ENCODE results near the gene ZNF554.
"Not testable (repeated sequence)": the region's sequence is repeated elsewhere in the genome, so short reads cannot be mapped to it uniquely, and the experiment has no call there.

ZNF554 gene

DNA sequence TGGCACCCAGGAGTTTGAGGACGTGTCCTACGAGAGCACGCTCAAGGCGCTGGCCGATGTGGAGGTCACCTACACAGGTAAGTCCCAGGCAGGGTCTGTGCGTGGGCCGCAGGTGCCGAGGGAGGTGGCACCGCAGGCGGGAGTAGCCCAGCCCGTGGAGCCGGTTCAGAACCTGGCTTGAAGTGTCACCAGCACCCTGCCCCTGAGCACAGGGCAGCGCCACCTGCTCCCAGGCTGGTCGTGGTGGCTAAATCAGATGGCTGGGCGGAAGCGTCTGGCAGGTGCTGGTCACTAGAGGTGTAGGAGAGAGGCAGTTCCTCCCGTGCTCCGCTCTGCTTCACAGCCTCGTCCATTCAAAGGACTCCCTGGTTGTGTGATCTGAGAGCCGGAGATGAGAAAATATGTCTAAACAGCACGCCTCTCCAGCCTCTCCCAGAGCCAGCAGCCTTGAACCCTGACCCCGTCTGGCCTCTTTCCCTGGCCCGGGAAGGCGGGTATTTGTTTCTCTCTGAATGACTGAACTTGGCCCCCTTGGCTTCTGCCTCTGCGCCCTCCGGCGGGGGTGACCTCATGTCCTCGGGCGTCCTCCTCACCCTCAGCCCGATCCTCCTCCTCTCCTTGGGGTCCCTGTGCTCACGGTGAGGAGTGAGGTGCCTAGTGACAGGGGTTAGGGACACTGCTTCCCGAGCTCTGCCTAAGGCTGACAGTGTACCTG is 29.0 kb upstream of the ZNF554 start:
- no peak for DNase-seq (ENCODE audit: low read depth, low spot score)

DNA sequence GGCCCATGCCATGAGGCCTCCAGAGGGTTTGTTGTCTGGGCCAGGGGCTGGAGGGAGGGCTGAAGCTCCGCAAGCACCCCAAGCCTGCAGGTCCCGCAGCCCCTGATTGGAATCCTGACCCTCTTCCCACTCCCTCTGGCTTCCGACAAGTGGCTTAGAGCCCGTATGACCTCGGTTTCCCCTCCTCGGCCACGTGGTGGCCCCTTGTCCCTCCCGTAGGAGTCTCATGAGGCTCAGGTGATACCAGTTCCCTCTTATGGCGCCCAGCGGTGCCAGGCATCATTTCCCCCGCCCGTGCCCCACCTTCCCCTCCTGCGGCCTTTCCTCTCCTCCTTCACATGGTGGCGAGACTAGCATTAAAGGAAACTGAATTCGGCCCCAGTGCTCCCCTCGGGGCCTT is 28.2 kb upstream of the ZNF554 start:
- no peak for DNase-seq (ENCODE audit: low read depth, low spot score)

DNA sequence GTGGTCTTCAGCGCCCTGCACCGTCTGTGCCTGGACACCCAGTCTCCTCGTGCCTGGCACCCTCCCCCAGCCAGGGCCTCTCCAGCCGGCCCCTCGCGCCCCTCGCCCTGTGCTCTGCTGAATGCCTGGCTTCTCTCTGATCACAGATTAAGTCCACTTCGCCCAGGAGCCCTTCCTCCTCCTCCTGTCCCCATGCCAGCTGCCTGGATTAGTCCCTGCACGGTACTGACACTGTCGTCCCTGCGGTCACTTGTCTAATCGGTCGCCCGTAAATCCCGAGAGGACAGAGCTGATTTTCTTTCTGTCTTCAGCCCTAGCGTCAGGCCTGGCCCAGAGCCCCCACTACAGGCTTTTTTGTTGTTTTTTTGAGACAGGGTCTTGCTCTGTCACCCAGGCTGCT is 27.8 kb upstream of the ZNF554 start:
- DNase-seq (ENCODE audit: low read depth, low spot score): no peak

DNA sequence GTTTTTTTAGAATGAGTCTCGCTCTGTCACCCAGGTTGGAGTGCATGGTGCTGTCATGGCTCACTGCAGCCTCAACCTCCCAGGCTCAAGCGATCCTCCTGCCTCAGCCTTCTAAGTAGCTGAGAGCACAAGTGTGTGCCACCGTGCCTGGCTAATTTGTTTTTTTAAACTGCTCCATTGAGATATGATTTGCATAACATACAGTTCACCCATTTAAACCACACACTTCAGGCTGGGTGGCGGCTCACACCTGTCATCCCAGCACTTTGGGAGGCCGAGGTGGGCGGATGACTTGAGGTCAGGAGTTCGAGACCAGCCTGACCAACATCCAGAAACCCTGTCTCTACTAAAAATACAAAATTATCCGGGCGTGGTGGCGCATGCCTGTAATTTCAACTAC is 27.0 kb upstream of the ZNF554 start:
- DNase-seq (ENCODE audit: low read depth, low spot score): not testable (repeated sequence)

DNA sequence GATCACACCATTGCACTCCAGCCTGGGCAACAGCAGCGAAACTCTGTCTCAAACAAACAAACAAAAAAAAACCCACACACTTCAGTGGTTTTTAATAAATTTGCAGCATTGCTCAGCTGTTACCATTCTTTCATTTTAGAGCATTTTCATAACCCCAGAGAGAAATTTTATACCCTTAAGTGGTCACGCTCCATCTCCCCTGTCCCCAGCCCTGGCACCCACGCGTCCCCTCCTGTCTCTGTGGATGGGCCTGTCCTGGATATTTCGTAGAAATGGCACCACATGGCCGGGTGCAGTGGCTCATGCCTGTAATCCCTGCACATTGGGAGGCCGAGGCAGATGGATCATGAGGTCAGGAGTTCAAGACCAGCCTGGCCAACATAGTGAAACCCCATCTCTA is 26.5 kb upstream of the ZNF554 start:
- DNase-seq (ENCODE audit: low read depth, low spot score): no peak

DNA sequence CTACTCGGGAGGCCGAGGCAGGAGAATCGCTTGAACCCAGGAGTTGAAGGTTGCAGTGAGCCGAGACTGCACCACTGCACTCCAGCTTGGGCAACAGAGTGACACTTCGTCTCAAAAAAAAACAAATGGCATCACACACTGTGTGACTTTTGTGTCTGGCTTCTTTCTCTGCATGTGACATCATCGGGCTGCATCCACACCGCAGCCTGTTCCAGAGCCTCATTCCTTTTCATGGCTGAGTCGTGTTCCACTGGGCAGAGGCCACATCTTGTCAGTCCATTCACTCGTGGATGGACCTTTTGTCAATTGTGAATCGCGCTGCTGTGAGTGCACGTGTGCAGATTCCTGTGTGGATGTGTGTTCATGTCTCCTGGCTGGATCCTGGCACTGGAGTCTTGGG is 26.1 kb upstream of the ZNF554 start:
- DNase-seq (ENCODE audit: low read depth, low spot score): no peak

DNA sequence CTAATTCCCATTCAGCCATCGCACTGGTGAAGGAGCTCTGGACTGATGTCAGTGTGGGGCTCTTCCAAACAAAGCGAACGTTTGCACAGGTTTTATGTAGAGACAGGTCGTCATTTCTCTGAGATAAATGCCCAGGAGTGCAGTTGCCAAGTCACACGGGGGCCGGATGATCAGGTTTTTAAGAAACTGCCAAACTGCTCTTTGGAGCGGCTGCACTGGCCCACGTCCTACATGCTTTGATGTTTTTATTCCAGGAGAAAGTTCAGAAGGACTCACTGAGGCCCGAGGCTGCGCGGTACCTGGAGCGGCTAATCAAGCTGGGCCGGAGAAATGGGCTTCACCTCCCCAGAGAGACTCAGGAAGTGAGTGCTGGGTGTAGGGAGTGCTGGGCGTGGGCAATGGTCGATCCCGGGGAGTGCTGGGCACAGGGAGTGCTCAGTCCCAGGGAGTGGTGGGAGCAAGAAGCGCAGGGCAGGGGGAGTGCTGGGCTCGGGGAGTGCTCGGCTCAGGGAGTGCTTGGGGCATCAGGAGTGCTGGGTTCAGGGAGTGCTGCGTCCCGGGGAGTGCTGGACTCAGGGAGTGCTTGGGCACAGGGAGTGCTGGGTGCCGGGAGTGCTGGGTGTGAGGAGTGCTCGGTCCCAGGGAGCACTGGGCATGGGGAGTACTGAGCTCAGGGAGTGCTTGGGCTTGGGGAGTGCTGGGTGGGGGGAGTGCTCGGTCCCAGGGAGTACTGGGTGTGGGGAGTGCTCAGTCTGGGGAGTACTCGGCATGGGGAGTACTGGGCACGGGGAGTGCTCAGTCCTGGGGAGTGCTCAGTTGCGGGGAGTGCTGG is 23.6 kb upstream of the ZNF554 start:
- no peak for DNase-seq (ENCODE audit: low read depth, low spot score)

DNA sequence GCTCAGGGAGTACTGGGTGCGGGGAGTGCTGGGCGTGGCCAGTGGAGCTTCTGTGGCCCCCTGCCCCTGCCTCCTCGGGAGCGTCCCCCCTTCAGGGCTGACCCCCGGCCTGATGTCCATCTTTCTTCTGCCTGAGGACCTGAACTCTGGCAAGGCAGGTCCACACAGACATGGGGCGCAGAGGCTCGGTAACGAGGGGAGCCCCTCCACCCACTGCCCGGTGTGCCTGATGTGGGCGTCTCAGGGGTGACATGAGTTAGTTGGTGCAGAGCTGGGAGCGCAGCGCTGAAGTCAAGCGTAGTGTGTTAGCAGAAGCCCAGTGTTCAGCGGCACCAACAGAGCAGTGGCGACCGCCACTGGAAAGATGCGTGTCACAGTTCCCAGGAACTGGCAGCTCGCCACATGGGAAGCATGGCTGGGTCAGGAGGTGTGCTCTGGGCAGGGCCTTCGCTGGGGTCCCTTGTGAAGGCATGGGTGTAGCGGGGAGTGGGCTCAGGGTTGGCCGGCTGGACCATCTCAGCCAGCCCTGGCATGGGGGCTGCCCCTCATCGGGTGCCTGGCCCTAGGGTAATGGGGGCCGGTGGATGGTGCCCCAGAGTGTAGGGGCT is 22.9 kb upstream of the ZNF554 start:
- DNase-seq (ENCODE audit: low read depth, low spot score): no peak

DNA sequence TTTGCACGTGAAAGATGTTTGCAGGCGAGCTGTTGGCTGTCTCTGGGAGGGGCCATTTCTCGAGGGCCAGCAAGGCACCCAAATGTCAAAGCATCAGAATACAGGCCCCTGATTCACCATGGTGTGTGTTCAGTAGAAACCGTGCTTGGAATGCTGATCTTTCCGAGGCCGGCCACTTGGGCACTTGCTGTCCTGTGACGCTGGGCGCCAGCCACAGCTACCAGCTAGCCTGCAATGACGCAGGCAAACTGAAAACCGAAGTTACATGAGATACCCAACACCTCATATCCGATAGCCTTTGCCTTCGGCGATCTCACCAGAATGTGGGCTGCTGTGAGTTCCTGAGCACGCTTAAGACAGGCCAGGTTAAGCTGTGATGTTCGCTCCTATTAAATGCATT is 22.4 kb upstream of the ZNF554 start:
- no peak for DNase-seq (ENCODE audit: low read depth, low spot score)

DNA sequence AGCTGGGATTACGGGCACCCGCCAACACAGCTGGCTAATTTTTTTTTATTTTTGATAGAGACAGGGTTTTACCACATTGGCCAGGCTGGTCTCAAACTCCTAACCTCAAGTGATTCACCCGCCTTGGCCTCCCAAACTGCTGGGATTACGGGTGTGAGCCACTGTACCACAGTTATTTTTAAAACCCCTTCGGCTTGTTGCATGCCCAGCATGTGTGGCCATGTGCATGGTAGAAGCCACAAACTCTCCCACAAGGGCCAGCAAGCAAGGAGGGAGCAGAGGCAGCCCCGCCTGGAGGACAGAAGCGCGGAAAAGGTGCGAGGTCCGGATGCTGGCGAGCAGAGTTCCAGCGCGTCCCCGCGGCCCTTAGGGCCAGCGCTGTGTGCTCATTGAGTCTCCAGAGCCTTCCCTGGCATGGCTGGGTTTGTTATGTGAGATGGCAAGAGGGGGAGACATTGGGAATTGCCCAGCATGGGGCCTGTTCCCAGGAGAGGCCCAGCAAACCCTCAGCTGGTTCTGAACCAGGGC is 21.4 kb upstream of the ZNF554 start:
- no peak for DNase-seq (ENCODE audit: low read depth, low spot score)

DNA sequence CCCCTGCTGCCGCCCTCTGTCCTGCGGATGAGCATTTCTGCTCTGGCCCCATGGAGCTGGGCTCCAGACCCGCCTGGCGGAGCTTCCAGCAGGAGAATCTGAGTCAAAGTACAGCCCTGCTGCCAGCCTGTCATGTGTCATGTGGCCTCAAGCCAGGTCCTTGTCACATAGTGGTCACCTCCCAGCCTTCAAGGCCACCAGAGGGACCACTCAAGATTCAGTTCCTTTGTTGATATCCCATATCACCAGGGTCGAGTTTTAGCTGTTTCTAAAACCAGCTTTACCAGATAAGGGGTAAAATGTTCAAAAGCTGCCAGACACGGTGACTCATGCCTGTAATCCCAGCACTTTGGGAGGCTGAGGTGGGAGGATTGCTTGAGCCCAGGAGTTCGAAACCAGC is 20.9 kb upstream of the ZNF554 start:
- no peak for DNase-seq (ENCODE audit: low read depth, low spot score)

DNA sequence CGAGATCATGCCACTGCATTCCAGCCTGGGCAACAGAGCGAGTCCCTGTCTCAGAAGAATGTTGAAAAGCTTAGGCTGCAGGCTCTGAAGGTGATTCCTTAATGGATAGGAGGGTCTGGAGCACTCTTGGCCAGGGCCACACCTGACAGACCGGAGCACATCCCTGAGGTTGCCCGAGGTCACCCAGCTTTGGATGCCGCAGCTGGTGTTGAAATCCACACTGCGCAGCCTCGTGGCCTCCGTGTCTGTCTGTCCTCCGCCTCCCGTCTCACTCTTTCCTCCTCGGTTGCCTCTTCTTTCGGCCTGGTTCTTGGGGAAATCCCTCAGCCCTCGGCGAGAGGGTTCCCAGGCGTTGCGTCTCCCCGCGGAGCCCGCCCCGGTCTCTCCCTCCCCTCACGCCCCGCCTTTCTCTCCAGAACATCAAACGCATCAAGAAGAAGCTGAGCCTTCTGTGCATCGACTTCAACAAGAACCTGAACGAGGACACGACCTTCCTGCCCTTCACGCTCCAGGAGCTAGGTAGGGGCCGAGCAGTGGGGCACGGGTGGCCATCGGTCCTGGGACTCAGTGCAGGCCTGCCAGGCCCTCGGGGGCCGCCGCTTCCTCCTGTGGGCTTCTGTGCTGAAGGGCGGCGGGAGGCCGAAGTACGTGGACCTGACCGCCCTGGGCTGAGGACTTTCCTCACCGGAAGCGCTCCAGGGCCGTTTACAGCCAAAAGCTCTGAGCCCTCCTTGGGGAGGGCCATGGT is 20.2 kb upstream of the ZNF554 start:
- no peak for DNase-seq (ENCODE audit: low read depth, low spot score)

DNA sequence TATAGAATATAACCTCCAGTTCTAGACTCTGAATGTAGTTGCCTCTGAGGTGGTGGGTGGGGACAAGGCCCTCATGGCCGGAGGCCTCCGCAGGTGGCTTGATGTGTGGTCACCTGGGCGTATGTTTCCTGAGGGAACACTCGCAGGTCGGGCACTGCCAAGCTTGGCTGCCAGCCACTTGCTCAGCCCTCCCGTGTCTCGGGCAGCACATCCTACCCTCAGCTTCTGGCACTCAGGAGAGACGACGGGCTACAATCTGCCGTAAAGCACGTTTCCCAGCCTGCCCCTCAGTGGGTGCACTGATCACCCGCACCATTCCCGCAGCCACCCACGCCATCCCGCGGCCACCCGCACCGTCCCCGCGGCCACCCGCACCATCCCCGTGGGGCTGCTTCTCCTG is 19.2 kb upstream of the ZNF554 start:
- DNase-seq (ENCODE audit: low read depth, low spot score): no peak

DNA sequence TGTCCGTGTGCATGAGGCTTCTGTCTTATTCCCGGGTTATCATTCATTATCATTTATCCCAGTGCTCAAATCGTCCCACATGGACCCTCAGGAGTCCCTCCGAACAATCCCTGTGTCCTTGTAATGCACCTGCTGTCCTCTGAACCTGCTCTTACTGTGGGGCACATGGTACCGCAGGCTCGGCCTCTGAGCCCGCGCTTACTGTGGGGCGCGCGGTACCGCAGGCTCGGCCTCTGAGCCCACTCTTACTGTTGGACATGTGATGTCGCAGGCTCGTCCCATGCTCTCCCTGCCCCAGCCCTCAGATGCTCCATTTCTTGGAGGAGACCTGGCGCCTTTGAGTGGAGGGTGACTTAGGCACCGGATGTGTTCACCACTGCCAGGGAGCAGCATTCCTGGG is 16.8 kb upstream of the ZNF554 start:
- DNase-seq (ENCODE audit: low read depth, low spot score): no peak

DNA sequence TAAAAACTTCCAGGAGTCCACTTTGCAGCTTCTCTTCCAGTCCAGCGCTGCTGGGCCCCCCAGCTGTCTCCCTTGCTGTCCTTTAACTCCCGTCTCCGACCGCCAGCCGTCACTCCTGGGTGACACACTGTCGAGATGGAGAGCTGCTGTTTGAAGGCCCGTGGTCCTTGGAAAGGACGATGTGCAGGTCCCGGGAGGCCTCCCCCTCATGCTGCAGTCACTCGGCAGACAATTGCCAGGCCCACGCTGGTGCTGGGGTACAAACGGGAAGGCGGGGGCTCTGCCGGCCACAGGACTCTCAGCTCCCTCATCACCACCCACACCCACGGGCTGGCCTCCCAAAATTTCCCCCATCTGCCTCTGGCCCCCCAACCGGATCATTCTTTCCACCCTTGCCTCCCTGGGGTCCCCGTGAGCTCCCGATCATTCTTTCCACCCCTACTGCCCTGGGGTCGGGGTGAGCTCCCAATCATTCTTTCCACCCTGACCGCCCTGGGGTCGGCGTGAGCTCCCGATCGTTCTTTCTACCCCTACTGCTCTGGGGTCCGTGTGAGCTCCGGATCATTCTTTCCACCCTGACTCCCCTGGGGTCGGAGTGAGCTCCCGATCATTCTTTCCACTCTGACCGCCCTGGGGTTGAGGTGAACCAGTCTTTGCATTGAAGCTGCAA is 16.0 kb upstream of the ZNF554 start:
- no peak for DNase-seq (ENCODE audit: low read depth, low spot score)

DNA sequence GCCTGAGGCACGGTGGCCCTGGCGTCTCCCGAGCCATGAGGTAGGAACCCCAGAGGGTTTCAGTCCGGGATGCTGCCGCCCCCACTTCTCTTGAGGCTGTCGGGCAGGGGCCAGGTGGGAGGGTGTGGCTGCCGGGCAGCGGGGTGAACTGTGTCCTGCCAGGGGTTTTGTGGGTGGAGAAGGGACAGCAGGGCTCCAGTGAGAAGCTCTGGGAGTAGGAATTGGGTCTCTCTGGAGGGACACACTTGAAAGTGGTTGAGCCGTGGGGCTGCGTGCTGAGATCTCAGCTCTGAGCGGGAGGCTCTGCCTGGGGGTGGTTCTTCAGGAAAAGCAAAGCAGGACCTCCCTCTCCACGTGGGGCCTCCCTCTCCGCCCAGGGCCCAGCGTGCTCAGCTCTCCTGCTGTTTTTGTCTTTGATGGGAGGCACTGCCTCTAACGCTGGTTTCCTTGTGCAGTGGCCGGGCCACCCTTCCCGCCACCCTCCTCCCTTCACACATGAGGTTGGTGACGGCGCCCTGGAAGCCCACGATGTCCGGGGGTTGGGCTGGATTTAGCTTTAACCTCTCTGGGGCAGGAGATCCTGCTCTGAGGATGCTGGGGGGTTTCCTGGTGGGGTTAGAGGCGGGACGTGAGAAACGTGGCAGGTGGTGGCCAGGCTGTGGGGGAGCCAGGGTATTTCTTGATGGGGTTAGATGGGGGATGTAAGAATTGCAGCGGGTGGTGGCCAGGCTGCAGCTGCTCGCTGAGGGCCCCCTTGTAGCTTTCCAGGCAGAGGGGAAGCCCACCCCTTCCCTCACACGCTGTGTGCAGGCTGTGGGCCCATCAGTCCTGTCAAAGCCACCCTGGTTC is 15.3 kb upstream of the ZNF554 start:
- no peak for DNase-seq (ENCODE audit: low read depth, low spot score)

DNA sequence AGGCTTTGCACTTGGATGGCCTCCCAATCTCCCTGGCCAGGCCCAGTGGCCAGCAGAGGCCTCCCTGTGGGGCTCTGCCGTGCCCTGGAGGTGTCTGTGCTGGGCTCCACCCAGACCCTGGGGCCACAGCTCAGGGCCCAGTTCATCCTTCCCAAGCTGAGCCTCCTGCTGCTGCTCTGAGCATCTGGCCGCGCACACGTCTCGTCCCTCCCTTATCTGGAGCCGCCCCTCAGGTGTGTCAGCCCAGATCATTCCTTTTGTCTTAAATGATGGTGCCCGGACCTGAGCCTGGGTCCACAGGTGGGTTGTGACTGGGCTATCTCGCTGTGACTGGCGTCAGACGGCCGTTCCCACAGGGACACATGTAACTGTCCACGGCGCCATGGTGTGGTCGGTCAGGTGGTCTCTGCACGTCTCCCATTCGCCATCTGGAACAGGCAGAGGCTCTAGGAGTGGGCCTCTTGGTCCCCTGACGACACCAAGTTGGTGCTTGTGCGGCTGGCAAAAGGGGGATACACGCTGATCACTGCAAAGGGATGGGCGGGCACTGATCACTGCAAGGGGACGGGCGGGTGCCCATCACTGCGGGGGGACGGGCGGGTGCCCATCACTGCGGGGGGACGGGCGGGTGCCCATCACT is 14.3 kb upstream of the ZNF554 start:
- DNase-seq (ENCODE audit: low read depth, low spot score): no peak

DNA sequence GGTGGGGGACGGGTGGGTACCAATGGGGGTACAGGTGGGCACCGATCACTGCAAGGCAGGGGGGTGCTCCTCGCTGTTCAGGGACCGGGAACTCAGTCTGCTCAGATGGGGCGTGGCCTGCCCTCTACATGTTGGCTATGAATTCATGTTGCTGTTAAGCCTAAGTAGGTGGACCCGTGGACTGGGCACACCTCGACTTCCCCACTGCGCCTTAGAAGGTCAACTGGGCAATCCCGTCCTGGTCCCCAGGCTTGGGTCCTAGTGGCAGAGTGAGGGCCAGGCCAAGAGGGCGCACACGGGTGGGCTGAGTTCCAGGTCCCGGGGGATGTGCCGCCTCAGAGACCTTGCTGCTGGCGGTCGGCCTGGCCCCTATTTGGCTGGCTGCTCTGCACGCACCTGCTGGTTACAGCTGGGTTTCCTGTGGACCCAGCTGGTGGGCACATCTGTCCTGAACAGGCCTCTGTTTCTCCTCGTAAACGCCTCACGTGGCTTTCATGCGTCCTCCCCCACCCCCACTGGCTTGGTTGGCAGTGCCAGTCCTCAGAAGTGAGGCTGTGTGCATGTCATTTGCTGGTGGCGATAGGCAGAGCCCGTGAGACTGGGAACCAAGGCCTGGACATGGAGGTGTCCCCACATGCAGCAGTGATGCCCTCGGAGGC is 13.5 kb upstream of the ZNF554 start:
- no peak for DNase-seq (ENCODE audit: low read depth, low spot score)

DNA sequence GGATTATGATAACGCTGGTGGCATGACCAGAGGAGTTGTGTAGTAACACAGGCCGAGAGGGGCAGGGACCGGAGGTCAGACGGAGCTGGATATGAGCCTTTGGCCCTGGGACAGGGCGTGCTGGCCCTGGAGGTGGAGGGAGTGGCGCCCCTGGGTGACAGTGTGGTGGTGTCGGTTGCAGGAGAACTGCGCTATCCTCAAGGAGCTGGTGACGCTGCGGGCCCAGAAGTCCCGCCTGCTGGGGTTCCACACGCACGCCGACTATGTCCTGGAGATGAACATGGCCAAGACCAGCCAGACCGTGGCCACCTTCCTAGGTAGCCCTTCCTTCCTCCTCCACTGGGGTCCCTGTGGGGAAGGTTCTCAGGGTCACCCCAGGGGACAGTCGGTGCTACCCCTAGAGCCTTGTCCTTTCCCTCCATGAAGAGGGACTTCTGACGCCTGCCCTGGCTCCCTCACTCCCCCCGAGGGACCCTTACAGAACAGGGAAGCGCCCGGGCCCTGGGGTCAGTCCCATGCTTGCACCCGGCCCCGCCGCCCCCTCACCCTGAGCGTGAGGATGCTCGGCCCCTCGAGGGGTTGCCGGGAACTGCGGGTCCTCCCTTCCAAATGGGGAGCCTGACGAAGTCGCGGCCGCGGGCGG is 12.8 kb upstream of the ZNF554 start:
- no peak for DNase-seq (ENCODE audit: low read depth, low spot score)
